Stimulated activated naive CD8-positive, alpha-beta T cell treated with anti-CD3 and anti-CD28 coated beads, Interleukin-15, Interleukin-2, amounts not matched to agents 100 ng/mL and 50 ng/mL, for 24 hours (primary cell): ENCODE data around the gene GRHL1.

Experiments used
- H3K27ac Mint-ChIP-seq: one replicate; pipeline ENCODE4 v1.8.0; 2021; ENCODE audit warnings: mild to moderate bottlenecking, mixed read lengths
- H3K27me3 Mint-ChIP-seq: one replicate; pipeline ENCODE4 v1.8.0; 2021; ENCODE audit warnings: mixed read lengths
- H3K36me3 Mint-ChIP-seq: one replicate; pipeline ENCODE4 v1.8.0; 2021; ENCODE audit warnings: low read depth, mixed read lengths
- H3K4me1 Mint-ChIP-seq: one replicate; pipeline ENCODE4 v1.8.0; 2021; ENCODE audit warnings: low read depth, mixed read lengths
- H3K4me3 Mint-ChIP-seq: one replicate; pipeline ENCODE4 v1.8.0; 2021; ENCODE audit warnings: mild to moderate bottlenecking, mixed read lengths
- H3K9me3 Mint-ChIP-seq: one replicate; pipeline ENCODE4 v1.8.0; 2021; ENCODE audit warnings: mixed read lengths

GRHL1 gene

GRCh38 chr2:9991221-9991620 lies 39.7 kb downstream of the GRHL1 start:
- Mint-ChIP-seq H3K27me3 (peaks cover 3% of the 10 kb centered on the region), H3K4me1 (peaks cover 6% of the 10 kb centered on the region), H3K27ac (no peak overlapping the region), H3K36me3 (no peaks in the 10 kb centered on the region), H3K4me3 (no peak overlapping the region), H3K9me3 (no peaks in the 10 kb centered on the region)

GRCh38 chr2:9991829-9992273 lies 40.4 kb downstream of the GRHL1 start:
- H3K4me1 Mint-ChIP-seq: peaks cover 6% of the 10 kb centered on the region
- peaks cover 3% of the 10 kb centered on the region for H3K27me3 Mint-ChIP-seq
- no peaks in the 10 kb centered on the region for H3K36me3 Mint-ChIP-seq
- no peak overlapping the region for H3K4me3 Mint-ChIP-seq
- H3K27ac Mint-ChIP-seq: no peak overlapping the region
- no peaks in the 10 kb centered on the region for H3K9me3 Mint-ChIP-seq

GRCh38 chr2:9992427-9993187 lies 41.1 kb downstream of the GRHL1 start:
- H3K27ac Mint-ChIP-seq: no peak overlapping the region

GRCh38 chr2:9993488-9994165 lies 42.1 kb downstream of the GRHL1 start:
- H3K9me3 Mint-ChIP-seq: no peaks in the 10 kb centered on the region
- H3K27ac Mint-ChIP-seq: no peak overlapping the region
- H3K36me3 Mint-ChIP-seq: no peaks in the 10 kb centered on the region
- peaks cover 6% of the 10 kb centered on the region for H3K4me1 Mint-ChIP-seq
- peaks cover 3% of the 10 kb centered on the region for H3K27me3 Mint-ChIP-seq
- no peak overlapping the region for H3K4me3 Mint-ChIP-seq

More at GRCh38 chr2:9992427-9993187, 41.1 kb downstream of the GRHL1 start:
- Mint-ChIP-seq H3K4me3 (no peak overlapping the region), H3K27me3 (peaks cover 3% of the 10 kb centered on the region), H3K36me3 (no peaks in the 10 kb centered on the region), H3K9me3 (no peaks in the 10 kb centered on the region), H3K4me1 (peaks cover 6% of the 10 kb centered on the region)

GRCh38 chr2:9994462-9994861 lies 43.0 kb downstream of the GRHL1 start:
- Mint-ChIP-seq H3K36me3 (no peaks in the 10 kb centered on the region), H3K27ac (no peak overlapping the region), H3K27me3 (peaks cover 3% of the 10 kb centered on the region), H3K9me3 (no peaks in the 10 kb centered on the region), H3K4me1 (peaks cover 6% of the 10 kb centered on the region), H3K4me3 (no peak overlapping the region)

- Mint-ChIP-seq H3K27me3 (peaks cover 3% of the 10 kb centered on the region), H3K27ac (no peak overlapping the region), H3K4me3 (no peak overlapping the region), H3K9me3 (no peaks in the 10 kb centered on the region), H3K36me3 (no peaks in the 10 kb centered on the region), H3K4me1 (peaks cover 6% of the 10 kb centered on the region)
These were observed 43.6 kb downstream of the GRHL1 start for GRCh38 chr2:9995059-9995458.

GRCh38 chr2:9996321-9996720 lies 44.8 kb downstream of the GRHL1 start:
- peaks cover 3% of the 10 kb centered on the region for H3K27me3 Mint-ChIP-seq
- no peaks in the 10 kb centered on the region for H3K36me3 Mint-ChIP-seq
- peaks cover 6% of the 10 kb centered on the region for H3K4me1 Mint-ChIP-seq
- no peak overlapping the region for H3K27ac Mint-ChIP-seq
- H3K4me3 Mint-ChIP-seq: no peak overlapping the region
- H3K9me3 Mint-ChIP-seq: no peaks in the 10 kb centered on the region

- no peak overlapping the region for H3K4me3 Mint-ChIP-seq
- H3K27ac Mint-ChIP-seq: no peak overlapping the region
- H3K4me1 Mint-ChIP-seq: peaks cover 6% of the 10 kb centered on the region
- peaks cover 3% of the 10 kb centered on the region for H3K27me3 Mint-ChIP-seq
- no peaks in the 10 kb centered on the region for H3K36me3 Mint-ChIP-seq
- no peaks in the 10 kb centered on the region for H3K9me3 Mint-ChIP-seq
These were observed 46.4 kb downstream of the GRHL1 start for GRCh38 chr2:9997936-9998335.

- no peaks in the 10 kb centered on the region for H3K36me3 Mint-ChIP-seq
- no peak overlapping the region for H3K27ac Mint-ChIP-seq
- H3K4me3 Mint-ChIP-seq: no peak overlapping the region
- no peaks in the 10 kb centered on the region for H3K9me3 Mint-ChIP-seq
- no peaks in the 10 kb centered on the region for H3K4me1 Mint-ChIP-seq
- H3K27me3 Mint-ChIP-seq: no peaks in the 10 kb centered on the region
These were observed 47.6 kb downstream of the GRHL1 start for GRCh38 chr2:9998916-9999654.

- Mint-ChIP-seq H3K27ac (no peak overlapping the region), H3K36me3 (no peaks in the 10 kb centered on the region), H3K4me1 (no peaks in the 10 kb centered on the region), H3K4me3 (no peak overlapping the region), H3K27me3 (no peaks in the 10 kb centered on the region), H3K9me3 (no peaks in the 10 kb centered on the region)
These were observed 48.2 kb downstream of the GRHL1 start for GRCh38 chr2:9999693-10000092.

- no peak overlapping the region for H3K4me3 Mint-ChIP-seq
- no peaks in the 10 kb centered on the region for H3K9me3 Mint-ChIP-seq
- no peaks in the 10 kb centered on the region for H3K4me1 Mint-ChIP-seq
- H3K27ac Mint-ChIP-seq: no peak overlapping the region
- H3K27me3 Mint-ChIP-seq: peaks cover 3% of the 10 kb centered on the region
- H3K36me3 Mint-ChIP-seq: no peaks in the 10 kb centered on the region
These were observed 49.0 kb downstream of the GRHL1 start for GRCh38 chr2:10000541-10000940.

GRCh38 chr2:10001586-10001985 lies 50.1 kb downstream of the GRHL1 start:
- Mint-ChIP-seq H3K4me1 (no peaks in the 10 kb centered on the region), H3K9me3 (no peaks in the 10 kb centered on the region), H3K27me3 (peaks cover 9% of the 10 kb centered on the region), H3K27ac (no peak overlapping the region), H3K4me3 (no peak overlapping the region), H3K36me3 (no peaks in the 10 kb centered on the region)

GRCh38 chr2:10002109-10002508 lies 50.6 kb downstream of the GRHL1 start:
- no peak overlapping the region for H3K4me3 Mint-ChIP-seq
- no peaks in the 10 kb centered on the region for H3K4me1 Mint-ChIP-seq
- H3K27me3 Mint-ChIP-seq: peaks cover 14% of the 10 kb centered on the region
- H3K9me3 Mint-ChIP-seq: no peaks in the 10 kb centered on the region
- no peaks in the 10 kb centered on the region for H3K36me3 Mint-ChIP-seq
- no peak overlapping the region for H3K27ac Mint-ChIP-seq

GRCh38 chr2:10002681-10003080 lies 51.2 kb downstream of the GRHL1 start:
- Mint-ChIP-seq H3K27me3 (peaks cover 20% of the 10 kb centered on the region), H3K4me1 (no peaks in the 10 kb centered on the region), H3K9me3 (no peaks in the 10 kb centered on the region), H3K27ac (no peak overlapping the region), H3K36me3 (no peaks in the 10 kb centered on the region), H3K4me3 (no peak overlapping the region)
